AML-193 (cell line): ENCODE measurements around the gene AGBL5.

Experiments
- DNase-seq, 2 experiments: peaks; one replicate each; lab custom pipeline; 2025; lab: John Stamatoyannopoulos, UW

The AGBL5 gene, protein sequence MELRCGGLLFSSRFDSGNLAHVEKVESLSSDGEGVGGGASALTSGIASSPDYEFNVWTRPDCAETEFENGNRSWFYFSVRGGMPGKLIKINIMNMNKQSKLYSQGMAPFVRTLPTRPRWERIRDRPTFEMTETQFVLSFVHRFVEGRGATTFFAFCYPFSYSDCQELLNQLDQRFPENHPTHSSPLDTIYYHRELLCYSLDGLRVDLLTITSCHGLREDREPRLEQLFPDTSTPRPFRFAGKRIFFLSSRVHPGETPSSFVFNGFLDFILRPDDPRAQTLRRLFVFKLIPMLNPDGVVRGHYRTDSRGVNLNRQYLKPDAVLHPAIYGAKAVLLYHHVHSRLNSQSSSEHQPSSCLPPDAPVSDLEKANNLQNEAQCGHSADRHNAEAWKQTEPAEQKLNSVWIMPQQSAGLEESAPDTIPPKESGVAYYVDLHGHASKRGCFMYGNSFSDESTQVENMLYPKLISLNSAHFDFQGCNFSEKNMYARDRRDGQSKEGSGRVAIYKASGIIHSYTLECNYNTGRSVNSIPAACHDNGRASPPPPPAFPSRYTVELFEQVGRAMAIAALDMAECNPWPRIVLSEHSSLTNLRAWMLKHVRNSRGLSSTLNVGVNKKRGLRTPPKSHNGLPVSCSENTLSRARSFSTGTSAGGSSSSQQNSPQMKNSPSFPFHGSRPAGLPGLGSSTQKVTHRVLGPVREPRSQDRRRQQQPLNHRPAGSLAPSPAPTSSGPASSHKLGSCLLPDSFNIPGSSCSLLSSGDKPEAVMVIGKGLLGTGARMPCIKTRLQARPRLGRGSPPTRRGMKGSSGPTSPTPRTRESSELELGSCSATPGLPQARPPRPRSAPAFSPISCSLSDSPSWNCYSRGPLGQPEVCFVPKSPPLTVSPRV

DNA sequence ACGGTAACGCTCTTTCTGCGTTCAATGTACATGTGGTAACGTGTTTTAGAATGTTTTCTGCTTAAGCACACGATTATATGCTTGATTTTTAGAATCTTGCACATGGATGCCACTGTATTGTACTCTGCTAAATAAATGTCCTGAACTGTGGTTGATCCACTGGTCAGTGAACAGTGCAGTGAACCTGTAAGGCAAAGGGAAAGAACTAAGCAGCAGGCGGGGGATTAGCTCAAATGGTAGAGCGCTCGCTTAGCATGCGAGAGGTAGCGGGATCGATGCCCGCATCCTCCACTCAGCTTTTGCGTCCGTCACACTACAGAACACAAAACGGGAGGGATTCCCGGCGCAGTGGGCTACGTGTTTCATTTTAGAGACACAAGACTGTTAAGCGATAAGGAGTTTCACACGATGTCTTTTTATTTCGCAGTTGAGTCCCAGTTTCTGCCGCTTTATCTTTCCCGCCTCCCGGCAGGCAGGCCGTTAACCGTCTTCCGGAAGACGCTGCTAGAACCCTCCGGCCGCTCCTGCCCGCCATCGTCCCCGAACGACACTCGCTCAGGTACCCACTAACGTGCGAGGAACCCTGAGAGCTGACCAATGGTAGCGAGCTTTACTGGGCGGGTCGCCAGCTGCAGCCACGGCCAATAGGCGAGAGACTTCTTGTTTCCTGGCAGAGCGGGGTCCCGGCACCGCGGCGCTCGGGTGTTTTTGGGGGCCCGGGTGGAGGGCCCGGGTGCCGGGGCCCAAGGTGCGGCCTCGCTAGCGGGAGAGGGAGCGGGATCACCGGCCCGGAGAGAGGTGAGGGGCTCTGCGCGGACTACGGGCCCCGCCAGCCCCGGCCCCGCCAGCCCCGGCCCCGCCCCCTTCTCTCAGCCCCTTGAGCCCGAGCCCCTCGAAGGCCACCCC is at the start of gene AGBL5:
AGBL5 (plus strand) TSS at position 673 of the 906 bp plus-strand sequence. CDS start 1,291 bp downstream, outside the sequence.
- DNase-seq = peak; percentile 84 to 85

DNA sequence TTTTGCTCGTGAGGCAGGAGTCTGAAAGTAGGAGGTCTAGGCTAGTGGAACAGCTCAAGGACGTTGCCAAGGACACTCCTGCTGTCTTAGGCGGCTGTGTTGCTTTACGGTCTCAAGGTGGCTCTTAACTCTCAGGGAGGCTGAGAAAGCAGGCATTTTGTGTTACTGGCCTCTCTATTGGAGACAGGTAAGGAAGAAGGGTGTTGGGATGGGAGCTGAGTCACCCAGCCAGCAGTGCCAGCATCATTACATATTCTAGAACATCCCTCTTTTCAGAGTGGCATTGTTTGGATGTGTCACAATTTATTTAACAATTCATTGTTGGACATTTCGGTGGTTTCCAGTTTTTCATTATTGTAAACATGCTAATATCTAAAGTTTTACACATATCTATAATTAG is 49.5 kb upstream of the AGBL5 start:
- DNase-seq = no peak

DNA sequence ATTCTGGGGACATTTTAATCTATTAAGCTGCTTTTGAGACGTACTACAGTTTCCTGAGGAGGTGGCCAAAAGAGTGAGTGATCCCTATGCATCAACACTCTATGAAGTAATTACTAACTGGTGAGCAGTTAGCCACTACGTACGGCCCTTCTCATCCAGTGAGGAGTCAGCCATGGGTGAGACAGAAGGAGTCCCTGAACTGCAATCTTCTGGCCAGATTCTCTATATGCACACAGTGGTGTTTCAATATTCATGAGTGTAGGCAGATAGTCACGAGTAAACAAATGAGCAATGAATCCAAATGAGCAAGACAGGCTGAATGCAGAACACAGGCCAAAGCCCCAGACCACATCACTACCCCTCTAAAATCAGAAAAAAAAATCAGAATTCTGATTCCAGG is 48.5 kb upstream of the AGBL5 start:
- no peak for DNase-seq

DNA sequence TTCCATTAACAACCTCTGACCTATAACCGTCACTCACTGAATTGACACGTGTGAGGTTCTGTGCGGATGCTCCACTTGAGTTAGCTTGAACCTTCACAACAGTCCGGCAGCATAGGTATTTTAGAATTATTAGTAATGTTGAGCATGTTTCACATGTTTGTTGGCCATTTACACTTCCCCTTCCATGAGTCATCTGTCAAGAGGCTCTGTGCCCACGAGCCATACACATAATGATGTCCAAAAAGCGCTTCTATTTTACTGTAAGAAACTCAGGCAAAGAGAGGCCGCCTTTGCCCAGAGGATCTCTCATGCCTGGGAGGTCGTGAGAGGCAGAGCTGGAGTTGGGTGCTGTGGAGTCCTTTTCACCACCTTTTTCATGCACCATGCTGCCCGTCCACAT is 47.6 kb upstream of the AGBL5 start:
- no peak for DNase-seq

DNA sequence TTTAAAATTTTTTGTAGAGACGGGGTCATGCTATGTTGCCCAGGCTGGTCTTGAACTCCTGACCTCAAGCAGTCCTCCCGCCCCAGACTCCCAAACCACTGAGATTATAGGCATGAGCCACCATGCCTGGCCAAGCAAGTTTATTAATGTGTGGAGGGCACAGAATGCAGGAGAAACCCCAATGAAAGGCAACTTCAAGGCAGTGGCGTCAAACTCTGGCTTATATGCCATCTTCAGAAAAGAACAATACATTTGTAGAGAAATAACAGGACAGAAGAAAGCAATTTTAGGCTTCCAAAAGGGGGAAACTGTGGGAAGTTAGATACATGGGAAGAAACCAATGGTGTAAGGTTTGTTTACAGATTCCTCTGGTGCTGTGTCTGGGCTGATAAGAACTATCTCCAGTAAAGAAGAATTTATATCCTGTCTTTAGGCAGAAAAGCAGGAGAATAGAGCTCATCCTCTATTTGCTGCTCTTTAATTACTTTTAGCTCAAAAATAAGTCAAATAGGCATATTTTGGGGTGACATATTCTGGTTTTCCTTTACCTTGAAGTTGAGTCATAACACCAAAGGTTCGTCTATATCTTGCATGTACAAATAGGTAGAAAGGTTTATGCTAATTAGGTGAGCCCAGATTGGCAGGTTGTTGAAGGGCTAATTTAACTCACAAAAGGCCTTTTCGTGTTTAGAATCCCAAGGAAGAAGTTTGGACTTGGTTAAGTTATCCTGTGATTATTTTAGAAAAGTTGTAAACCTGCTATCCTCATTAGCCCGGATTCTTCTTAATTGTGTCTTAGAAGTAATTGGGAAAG is 44.7 kb upstream of the AGBL5 start:
- DNase-seq = no peak

DNA sequence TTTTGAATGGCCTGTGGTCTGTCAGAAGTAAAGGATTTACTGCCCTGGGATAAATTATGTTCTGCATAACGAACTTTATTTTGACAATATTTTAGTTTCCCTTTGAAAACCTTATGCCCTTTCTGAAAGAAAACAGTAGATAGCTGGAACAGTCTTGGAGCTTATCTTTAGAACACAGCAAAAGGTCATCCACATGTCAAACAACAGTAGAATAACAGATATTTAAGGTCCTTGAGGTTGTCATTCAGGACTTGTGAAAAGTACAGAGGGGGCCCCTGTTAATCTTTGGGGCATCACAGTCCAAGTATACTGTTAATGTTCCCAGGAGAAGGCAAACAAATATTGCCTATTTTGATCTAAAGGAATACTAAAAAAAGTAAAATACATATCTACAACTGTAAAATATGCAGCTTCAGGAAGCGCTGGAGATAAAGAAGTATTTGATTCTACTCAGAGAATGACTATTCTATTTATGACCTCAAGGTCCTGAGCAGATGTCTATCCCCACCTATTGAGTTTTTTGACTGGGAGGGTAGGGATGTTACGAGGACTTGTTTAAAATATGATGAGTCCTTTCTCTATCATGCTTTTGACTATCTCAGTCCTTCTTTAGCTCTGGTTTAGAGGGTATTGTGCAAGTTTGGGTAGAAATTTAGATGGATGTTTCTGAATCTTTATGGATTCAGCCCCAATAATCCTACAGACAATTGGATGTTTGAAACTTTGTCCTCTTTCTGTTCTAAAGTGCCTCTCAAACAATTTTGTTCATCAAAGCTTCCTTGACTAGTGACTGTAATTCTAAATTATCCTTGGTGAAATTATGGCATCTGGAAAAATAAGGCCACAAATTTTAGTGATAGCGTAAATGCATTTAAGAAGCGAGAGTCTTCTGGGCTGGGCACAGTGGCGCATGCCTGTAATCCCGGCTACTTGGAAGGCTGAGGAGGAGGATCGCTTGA is 43.8 kb upstream of the AGBL5 start:
- no peak for DNase-seq

DNA sequence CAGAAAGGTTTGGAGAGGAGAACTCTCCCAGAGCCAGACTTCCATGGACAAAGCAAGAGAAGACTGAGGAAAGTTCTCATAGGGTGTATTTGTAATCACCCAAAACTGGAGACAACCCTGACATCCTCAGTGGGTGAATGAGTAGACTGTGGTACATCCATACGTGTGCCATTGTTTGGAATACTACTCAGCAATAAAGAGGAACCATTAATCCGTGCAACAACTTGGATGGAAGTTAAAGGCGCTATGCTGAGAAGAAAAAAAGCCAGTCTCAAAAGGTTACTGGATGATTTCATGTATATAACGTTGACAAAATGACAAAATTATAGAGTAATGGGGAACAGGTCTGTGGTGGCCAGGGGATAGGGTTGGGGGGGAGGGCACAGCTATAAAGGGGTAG is 42.8 kb upstream of the AGBL5 start:
- DNase-seq = no peak

DNA sequence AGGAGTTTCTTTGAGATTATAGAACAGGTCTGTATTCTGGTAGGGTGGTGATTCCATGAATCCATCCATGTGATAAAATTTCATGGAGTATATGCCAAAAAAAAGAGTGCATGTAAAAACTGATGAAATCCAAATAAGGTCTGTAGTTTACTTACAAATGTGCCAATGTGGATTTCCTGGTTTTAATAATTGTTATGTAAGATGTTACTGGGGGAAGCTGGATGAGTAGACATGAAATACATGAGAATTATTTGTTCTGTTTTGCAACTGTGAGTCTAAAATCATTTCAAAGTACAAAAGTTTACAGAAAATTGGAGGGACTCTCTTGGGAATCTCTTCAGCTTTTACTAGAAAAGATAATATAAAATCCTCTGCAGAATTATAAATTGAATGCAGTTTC is 42.4 kb upstream of the AGBL5 start:
- peak in 1 of 2 experiments; percentile 19 for DNase-seq

DNA sequence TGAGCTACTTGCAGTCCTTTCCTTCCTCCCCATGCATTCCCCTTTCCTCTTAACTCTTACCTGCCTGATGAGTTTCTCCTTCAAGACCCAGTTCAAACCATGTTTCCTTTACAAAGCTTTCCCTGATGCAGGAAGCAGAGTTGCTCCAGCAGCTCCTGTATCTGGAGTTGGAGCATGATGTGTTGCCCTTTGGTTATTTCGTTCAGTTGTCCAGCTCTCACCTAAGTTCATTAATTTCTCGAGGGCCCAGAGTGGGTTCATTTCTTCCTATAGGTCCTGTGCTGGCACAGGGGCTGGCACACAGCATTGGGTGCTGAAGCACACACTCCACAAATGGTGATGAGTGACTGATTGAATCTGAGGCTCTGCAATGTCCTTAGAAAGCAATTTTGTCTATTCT is 41.8 kb upstream of the AGBL5 start:
- no peak for DNase-seq

DNA sequence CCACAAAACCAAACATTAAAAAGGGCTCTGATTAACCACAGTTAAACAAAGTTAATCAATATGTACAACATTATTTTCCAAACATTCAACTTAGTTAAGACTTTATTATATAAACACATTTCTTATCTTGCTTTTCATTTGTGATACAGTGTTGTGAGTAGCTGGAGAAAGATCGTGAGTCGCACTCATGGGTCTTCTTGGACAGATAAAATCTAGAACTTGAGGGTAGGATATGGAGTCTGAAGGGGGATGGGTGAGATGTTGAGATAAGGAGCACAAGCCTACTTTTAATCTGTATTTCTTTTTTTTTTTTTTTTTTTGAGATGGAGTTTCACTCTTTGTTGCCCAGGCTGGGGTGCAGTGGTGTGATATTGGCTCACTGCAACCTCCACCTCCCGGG is 41.3 kb upstream of the AGBL5 start:
- no peak for DNase-seq

DNA sequence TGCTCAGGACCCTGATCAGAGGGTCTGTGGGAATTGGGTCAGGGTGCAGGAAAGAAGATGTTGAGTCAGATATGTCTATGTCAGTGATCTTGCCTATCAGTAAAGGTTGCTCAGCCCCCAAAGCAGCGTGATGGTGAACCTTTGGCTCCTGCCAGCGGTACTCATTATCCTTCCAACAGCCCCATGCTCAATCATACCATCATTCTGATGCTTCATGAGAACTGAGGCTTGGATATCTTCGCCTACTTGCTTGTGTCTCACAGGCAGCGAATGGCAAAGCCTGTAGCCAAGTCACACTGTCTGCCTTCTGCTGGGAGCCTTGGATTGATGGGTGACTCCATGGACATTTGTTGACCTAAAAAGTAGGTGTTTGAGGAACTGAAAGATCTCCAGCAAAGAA is 37.7 kb upstream of the AGBL5 start:
- no peak for DNase-seq

DNA sequence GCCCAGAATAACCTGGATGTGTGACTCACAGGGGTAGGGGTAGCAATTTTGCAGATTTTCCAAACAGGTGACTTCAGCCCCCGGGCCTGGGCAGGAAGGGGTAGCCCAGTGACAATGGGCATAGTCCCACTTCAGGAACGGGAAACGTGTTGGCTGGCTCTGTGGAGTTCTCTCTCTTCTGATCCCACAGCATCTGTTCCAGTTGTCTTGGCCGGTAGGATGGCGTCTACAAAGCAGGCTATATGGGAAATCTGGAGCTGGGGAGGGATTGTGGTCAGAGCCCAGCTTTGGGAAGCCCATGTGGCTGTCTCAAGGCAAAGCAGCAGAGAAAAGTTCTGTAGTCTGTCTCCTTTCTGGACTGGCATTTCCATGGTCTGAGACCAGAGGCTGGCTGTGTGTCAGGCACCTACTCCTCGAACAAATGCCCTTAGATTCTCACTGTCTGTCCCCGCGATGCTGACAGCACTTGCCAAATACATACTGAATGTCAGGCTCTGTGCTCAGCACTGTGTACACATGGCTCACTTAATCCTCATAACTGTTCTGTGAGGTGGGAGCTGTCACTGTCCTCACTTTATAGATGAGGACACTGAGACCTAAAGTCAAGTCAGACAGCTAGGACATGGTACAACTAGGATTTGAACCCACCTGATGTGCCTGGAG is 36.6 kb upstream of the AGBL5 start:
- DNase-seq = no peak

DNA sequence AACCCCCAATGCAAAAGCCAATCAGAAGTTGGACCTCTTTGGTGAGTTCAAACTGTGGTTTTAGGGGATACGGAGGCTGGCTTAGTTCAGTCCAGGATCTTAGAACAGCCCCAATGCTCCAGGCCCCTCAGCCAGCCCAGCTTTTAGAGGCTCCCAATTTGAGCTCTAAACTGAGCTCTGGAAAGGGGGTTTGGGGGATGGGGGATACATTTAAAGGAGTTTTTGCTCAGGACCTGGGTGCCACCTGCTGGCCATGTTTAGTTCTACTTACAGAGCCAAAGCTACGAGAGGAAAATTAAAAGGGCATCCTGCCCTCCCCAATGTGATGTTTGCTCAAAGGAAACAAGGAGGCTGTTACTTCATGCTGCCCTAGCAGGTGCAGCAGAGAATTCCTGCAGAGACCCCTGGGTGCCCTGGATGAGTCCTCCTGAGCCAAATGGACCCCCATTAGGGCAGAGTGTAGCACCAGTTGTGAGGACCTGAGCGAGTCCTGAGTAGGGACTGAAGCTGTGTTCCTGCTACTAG is 34.6 kb upstream of the AGBL5 start:
- peak; percentile 36 to 51 for DNase-seq

DNA sequence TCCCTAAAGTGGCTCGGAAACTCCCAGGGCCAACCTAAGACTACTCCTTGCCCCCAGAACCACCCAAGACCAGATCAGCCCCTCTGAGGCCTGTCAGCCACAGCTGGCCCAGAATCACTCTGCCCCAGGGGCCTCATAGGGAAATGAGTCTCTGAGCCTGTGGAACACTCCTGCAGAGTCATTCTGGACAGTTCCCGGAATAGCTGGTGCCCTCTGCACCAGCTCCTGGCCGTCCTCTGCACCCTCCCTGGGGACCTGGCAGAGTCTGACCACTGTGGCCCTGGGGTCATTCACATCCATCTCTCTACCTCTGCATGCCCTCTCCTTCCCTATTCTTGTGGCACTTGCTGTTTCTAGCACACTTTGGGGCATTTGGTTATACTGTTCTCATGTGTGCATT is 33.3 kb upstream of the AGBL5 start:
- DNase-seq = no peak

DNA sequence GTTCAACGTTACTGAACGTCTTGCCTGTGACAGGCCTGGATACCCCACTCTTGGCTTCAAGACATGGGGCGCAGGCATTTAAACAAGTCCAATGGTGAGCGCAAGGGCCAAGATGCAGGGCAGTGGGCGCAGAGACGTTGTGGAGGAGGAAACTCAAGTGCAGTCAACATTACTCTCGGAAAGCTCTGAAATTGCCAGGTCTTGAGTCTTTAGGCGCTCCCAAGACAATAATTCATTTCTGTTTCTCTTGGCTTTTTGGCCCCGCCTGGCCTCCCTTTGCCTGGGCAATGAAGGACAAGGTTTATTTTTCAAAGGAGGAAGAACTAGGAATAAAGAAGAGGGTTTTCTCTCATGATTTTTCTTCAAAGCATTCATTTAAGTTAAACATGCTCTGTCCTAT is 32.0 kb upstream of the AGBL5 start:
- DNase-seq = no peak

DNA sequence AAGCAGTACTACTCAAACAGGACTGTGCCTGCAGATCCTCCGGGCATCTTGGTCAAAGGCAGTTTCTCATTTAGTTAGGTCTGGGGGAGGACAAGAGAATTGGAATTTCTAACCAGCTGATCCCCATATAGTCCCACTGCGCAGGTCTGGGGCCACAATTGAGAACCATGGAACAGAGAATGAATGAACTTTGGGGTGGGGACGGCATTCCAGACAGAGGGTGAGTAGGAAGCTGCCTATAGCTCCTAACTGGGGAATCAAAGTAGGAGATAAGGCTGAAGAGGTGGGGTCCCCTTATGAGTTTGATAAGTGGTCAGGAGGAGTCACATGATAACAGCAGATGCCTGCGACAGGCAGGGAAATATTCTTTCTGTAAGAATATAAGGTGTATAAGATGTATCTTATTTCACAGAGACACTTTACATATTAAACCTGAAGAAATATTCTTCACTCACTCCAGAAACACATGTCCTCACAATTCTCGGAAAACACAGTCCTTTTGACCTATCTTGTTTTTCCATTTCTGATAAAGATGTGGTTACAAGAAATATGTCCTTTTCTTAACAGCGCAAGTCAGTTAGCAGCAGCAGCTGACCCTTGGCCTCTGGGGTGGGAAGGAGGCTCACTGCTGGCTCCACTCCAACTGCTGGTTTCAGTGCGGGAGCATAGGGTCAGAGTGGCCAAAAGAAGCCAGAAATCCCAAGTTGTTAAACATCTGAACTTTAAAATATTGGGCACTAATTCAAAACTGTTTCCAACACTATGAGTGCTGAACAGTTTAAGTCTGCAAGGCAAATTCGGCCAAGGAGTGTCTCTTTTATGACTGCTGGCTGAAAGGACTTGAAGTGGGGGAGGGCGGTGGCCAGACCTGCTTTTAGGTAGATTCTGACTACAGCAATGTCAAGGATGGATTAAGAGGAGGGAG is 31.3 kb upstream of the AGBL5 start:
- no peak for DNase-seq

DNA sequence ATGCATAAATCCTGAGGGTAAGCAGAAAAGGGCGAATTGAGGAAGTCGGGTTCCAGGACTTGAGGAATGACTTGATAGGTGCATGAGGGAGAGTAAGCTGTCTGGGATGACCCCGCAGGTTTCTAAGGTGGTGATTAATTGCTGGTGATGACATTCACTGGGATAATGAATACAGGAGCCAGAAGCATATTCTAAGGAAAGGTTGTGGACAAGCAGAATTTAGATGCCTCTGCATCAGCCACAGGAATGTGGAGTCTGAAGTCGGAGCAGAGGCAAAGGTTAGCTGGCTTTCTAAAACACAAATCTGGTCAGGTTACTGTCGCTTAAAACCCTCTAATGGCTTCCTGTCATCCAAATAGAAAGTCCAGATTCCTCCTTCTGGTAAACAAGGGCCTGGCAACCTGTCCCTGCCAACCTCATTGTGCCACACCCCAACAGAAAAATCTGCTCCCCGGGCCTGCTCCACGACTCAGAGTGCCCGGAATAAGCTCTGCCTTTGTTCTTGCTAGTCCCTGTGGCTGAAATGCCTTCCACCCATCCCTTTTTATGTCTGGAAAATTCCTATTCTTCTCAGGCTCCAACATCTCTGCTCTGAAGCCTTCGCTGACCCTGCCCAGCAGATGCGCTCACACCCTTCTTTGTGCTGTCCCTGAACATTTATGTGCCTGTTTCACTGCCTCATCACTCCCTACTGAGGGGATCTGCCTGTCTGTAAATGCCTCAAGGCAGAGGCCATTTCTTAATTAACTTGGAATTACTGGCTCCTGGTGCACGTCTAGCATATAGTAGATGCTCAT is 30.0 kb upstream of the AGBL5 start:
- DNase-seq = no peak
